HEK293 (cell line): ENCODE measurements around the gene TMTC1.

Experiments
- CTCF ChIP-seq: fragments of 450-650 bp; formaldehyde crosslinking; IDR thresholded peaks from 2 replicates; pipeline ENCODE4 v1.5.1; 2016; ENCODE audit warnings: missing biosample characterization, missing genetic modification characterization
- GFI1B ChIP-seq: fragments of 450-650 bp; formaldehyde crosslinking; IDR thresholded peaks from 2 replicates; pipeline ENCODE4 v1.5.1; 2016; ENCODE audit warnings: missing biosample characterization, missing genetic modification characterization
- MZF1 ChIP-seq: fragments of 450-650 bp; formaldehyde crosslinking; IDR thresholded peaks from 2 replicates; pipeline ENCODE4 v1.5.1; 2017; ENCODE audit warnings: missing biosample characterization, missing genetic modification characterization, borderline replicate concordance
- YY1 ChIP-seq: fragments of 450-650 bp; formaldehyde crosslinking; IDR thresholded peaks from 2 replicates; pipeline ENCODE4 v1.5.1; 2018; ENCODE audit warnings: missing biosample characterization, missing genetic modification characterization
- ZBTB20 ChIP-seq: fragments of 450-650 bp; formaldehyde crosslinking; IDR thresholded peaks from 2 replicates; pipeline ENCODE4 v1.5.1; 2016; ENCODE audit warnings: missing biosample characterization, missing genetic modification characterization
- ZNF114 ChIP-seq: fragments of 450-650 bp; formaldehyde crosslinking; IDR thresholded peaks from 2 replicates; pipeline ENCODE4 v1.5.0; 2017; ENCODE audit warnings: missing biosample characterization, missing genetic modification characterization
- ZNF138 ChIP-seq: fragments of 450-650 bp; formaldehyde crosslinking; IDR thresholded peaks from 2 replicates; pipeline ENCODE4 v1.5.1; 2016; ENCODE audit warnings: missing biosample characterization, missing genetic modification characterization, borderline replicate concordance
- ZNF274 ChIP-seq, 2 experiments: fragments of 200-500 bp in 1 of 2; fragments of 450-650 bp in 1 of 2; sonication (Bioruptor generic) in 1 of 2; formaldehyde crosslinking in 1 of 2; IDR thresholded peaks; 2 replicates each; pipeline versions ENCODE4 v1.5.1 to v1.6.1; 2014 to 2016; ENCODE audit warnings: borderline replicate concordance in 1 of 2, inconsistent platforms in 1 of 2, low read length in 1 of 2, missing biosample characterization in 1 of 2, missing genetic modification characterization in 1 of 2
- ZNF449 ChIP-seq: fragments of 450-650 bp; formaldehyde crosslinking; IDR thresholded peaks from 2 replicates; pipeline ENCODE4 v1.5.1; 2017; ENCODE audit warnings: missing biosample characterization, mild to moderate bottlenecking, missing genetic modification characterization, moderate library complexity
- ZNF558 ChIP-seq: fragments of 450-650 bp; formaldehyde crosslinking; IDR thresholded peaks from 2 replicates; pipeline ENCODE4 v1.5.1; 2016; ENCODE audit warnings: missing biosample characterization, missing genetic modification characterization
- ZNF585B ChIP-seq: fragments of 450-650 bp; formaldehyde crosslinking; IDR thresholded peaks from 2 replicates; pipeline ENCODE4 v1.5.1; 2016; ENCODE audit warnings: missing biosample characterization, missing genetic modification characterization
- TF ChIP-seq, protein P1 (sequence below): fragments of 450-650 bp; formaldehyde crosslinking; IDR thresholded peaks from 2 replicates; pipeline ENCODE4 v1.5.1; 2016; ENCODE audit warnings: missing biosample characterization, missing genetic modification characterization
- TF ChIP-seq, protein P2 (sequence below): sonication (generic); formaldehyde crosslinking; IDR thresholded peaks from 2 replicates; pipeline ENCODE4 v1.8.1; 2022; ENCODE audit warnings: mild to moderate bottlenecking, moderate library complexity, missing genetic modification reagents

DNA sequence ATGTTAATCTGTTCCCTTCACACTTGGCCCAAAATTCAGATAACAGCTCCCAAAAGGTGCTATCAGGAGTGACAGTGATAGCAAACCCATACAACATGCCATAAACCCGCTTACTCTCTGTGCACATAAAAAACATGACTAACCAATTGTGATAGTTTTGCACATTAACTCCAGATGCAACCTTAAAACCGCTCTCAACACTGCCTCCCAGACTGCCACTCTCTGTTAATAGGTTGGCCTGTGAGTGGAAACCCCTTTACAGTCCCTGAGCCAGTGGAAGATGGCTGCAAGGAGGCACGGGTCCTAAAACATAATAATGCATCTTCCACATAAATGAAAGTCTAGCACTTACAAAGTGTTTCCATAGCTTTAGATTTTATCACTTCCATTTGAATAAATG lies 12.0 kb upstream of the TMTC1 start:
- no peak for TF ChIP-seq CTCF (tag by site-specific recombination)
- TF ChIP-seq ZBTB20 (tag by site-specific recombination): no peak
- no peak for TF ChIP-seq ZNF449
- TF ChIP-seq YY1 (tag by site-specific recombination): no peak
- TF ChIP-seq, protein P1, sequence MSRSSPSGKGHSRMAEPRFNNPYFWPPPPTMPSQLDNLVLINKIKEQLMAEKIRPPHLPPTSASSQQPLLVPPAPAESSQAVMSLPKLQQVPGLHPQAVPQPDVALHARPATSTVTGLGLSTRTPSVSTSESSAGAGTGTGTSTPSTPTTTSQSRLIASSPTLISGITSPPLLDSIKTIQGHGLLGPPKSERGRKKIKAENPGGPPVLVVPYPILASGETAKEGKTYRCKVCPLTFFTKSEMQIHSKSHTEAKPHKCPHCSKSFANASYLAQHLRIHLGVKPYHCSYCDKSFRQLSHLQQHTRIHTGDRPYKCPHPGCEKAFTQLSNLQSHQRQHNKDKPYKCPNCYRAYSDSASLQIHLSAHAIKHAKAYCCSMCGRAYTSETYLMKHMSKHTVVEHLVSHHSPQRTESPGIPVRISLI (tag by site-specific recombination): no peak
- TF ChIP-seq MZF1 (tag by site-specific recombination): no peak
- TF ChIP-seq ZNF558 (tag by site-specific recombination): no peak
- no peak for TF ChIP-seq ZNF274 (IDR thresholded peaks at IDR 0.05; ENCODE audit: low read length)
- TF ChIP-seq ZNF274 (tag by site-specific recombination; IDR thresholded peaks at IDR 0.05; ENCODE audit: borderline replicate concordance): no peak
- TF ChIP-seq, protein P2, sequence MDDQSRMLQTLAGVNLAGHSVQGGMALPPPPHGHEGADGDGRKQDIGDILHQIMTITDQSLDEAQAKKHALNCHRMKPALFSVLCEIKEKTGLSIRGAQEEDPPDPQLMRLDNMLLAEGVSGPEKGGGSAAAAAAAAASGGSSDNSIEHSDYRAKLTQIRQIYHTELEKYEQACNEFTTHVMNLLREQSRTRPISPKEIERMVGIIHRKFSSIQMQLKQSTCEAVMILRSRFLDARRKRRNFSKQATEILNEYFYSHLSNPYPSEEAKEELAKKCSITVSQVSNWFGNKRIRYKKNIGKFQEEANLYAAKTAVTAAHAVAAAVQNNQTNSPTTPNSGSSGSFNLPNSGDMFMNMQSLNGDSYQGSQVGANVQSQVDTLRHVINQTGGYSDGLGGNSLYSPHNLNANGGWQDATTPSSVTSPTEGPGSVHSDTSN: no peak
- TF ChIP-seq ZNF114 (tag by site-specific recombination): no peak
- TF ChIP-seq ZNF585B (tag by site-specific recombination): no peak
- no peak for TF ChIP-seq ZNF138 (tag by site-specific recombination)
- no peak for TF ChIP-seq GFI1B
